ENCODE data around the gene LRTM2. TPM values are rescaled to one million over a fixed set of nuclear protein-coding genes. Genes with fewer than 3 reads are reported as not detected.

LRTM2 gene
- total and polyA plus RNA-seq, 2 of the 4 experiments (the other 2 are of a cell fraction): not detected

DNA sequence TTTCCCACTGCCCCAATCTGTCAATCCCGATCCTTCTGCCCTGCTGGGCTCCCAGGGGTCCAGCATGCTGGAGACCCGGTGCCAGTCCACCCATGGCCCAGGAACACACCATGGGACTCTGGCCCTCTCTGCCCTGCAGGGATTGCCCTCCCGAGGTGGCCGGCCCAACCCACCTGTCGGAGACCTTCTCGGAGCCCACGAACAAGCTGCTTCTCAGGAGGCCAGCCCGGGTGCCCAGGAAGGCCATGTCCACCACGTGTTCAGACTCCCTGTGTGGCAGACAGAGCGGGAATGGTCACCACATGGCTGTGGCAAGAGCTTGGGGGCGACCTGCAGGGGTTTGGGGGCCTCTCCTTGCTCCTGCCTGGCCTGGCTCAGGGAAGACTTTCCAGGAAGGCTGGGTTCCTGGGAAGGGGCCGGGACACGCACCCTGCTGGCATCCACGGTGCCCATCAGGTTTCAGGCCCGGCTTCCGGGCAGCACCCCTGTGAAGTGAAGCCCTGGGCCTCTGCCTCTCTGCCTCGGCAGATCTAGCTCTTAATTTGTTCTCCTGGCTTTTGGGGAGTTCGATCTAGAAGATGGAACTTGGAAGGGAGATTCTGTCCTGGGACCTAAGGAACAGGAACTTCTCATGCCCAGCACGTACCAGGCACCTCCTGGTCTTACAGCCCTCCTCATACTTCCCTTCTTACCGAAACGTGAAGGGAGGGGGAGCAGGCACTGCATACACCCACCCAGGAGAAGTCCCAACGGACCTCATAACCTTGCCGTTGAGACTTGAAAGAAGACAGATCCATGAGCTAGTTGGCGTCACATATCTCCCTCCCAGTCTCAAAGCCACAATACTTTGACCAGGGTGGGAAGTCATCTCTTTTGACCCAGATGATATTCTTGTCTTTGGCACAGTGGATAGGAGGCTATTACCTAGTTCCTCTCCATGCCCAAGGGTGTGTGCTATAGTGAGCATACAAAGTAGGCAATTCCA is 26.3 kb downstream of the LRTM2 start:
- H3K27me3 ChIP-seq (ENCODE audit: control insufficient read depth, insufficient read depth, low read length): peaks cover 62% of the 10 kb centered on the region
- WGBS, 2 experiments (ENCODE audit: extremely low coverage in 2 of 2, insufficient read length in 1 of 2): 63% methylated on average over 7 of the region's 24 CpGs; no CpG with 5 or more reads in 1 of the 2 experiments
- intact Hi-C loops (cut with micrococcal nuclease) (no loop called here), dilution Hi-C loops (cut with HindIII; ENCODE audit: low sequenced_read_pairs, unreplicated experiment) (no loop called here), in situ Hi-C loops (cut with MboI; ENCODE audit: low sequenced_read_pairs) (no loop called here)
- no peak overlapping the region for H4K5ac ChIP-seq (ENCODE audit: low read depth, low read length)
- H3K4me3 ChIP-seq (ENCODE audit: insufficient read depth, low read depth, low read length): no peak overlapping the region
- H4K8ac ChIP-seq (ENCODE audit: low read depth in 2 of 2, low read length in 2 of 2): no peak overlapping the region
- CTCF ChIA-PET: no interaction called here
- no peak overlapping the region for H2AFZ ChIP-seq (replicated peaks; ENCODE audit: low read length, poor library complexity)
- no peak overlapping the region for H3K9ac ChIP-seq (ENCODE audit: low read depth, low read length)
- H3K79me1 ChIP-seq (ENCODE audit: low read depth in 1 of 2, low read length in 2 of 2): no peaks in the 10 kb centered on the region
- H4K91ac ChIP-seq (ENCODE audit: insufficient read depth, low read depth, low read length): no peak overlapping the region
- no peak overlapping the region for H2BK15ac ChIP-seq (ENCODE audit: low read depth, low read length)
- no peak overlapping the region for H3K18ac ChIP-seq (ENCODE audit: low read depth, low read length)
- no peak for ATAC-seq (ENCODE audit: low read depth)
- H3K36me3 ChIP-seq (ENCODE audit: control insufficient read depth, insufficient read depth, low read length): no peaks in the 10 kb centered on the region
- no peak for DNase-seq
- H3K27ac ChIP-seq (ENCODE audit: insufficient read depth, low read length): no peak overlapping the region
- POLR2A ChIA-PET (ENCODE audit: unreplicated experiment): no interaction called here
- no TSS peak for BruUV-seq (replicated peaks)
- no peak overlapping the region for H2BK5ac ChIP-seq (ENCODE audit: low read depth, low read length, poor library complexity, severe bottlenecking)
- H2AK5ac ChIP-seq (ENCODE audit: low read depth, low read length): no peak overlapping the region
- no peak overlapping the region for H2AK9ac ChIP-seq (replicated peaks; ENCODE audit: low read depth, low read length, poor library complexity)
- no peak overlapping the region for H3K4me2 ChIP-seq (ENCODE audit: low read depth, low read length)
- no peaks in the 10 kb centered on the region for H3K9me1 ChIP-seq (ENCODE audit: insufficient read depth, low read length)
- H3K14ac ChIP-seq (replicated peaks; ENCODE audit: low read depth, low read length): no peak overlapping the region
- no peak overlapping the region for H3K4ac ChIP-seq (ENCODE audit: low read depth, low read length)
- H2BK20ac ChIP-seq (ENCODE audit: low read depth, low read length): no peak overlapping the region
- no peaks in the 10 kb centered on the region for H3K4me1 ChIP-seq (ENCODE audit: control insufficient read depth, insufficient read depth, low read length)
- H3K56ac ChIP-seq (ENCODE audit: extremely low read depth, insufficient read depth, low read length): no peak overlapping the region
- H2BK120ac ChIP-seq (ENCODE audit: low read depth, low read length): no peak overlapping the region
- no peak overlapping the region for H3K23ac ChIP-seq (ENCODE audit: low read depth, low read length)
- no peaks in the 10 kb centered on the region for H3K9me3 ChIP-seq (ENCODE audit: control insufficient read depth, insufficient read depth, low read length)
- no peak for TF ChIP-seq CTCF (conservative IDR thresholded peaks at IDR 0.05; ENCODE audit: low read depth, low read length)
- no peaks in the 10 kb centered on the region for H4K20me1 ChIP-seq (ENCODE audit: insufficient read depth, low read length)

Measured in IMR-90 (cell line).